GM19193 (cell line): ENCODE results near the gene STK17B.

Source experiments
- POLR2A ChIP-seq: IDR thresholded peaks from 4 replicates; pipeline ENCODE4 v1.6.1; 2011; ENCODE audit not compliant: insufficient read depth, insufficient read length; ENCODE audit errors: extremely low read depth

Gene STK17B

GRCh38 chr2:196171946-196172345 is 568 bp upstream of the STK17B start:
- no peak for TF ChIP-seq POLR2A

DNA sequence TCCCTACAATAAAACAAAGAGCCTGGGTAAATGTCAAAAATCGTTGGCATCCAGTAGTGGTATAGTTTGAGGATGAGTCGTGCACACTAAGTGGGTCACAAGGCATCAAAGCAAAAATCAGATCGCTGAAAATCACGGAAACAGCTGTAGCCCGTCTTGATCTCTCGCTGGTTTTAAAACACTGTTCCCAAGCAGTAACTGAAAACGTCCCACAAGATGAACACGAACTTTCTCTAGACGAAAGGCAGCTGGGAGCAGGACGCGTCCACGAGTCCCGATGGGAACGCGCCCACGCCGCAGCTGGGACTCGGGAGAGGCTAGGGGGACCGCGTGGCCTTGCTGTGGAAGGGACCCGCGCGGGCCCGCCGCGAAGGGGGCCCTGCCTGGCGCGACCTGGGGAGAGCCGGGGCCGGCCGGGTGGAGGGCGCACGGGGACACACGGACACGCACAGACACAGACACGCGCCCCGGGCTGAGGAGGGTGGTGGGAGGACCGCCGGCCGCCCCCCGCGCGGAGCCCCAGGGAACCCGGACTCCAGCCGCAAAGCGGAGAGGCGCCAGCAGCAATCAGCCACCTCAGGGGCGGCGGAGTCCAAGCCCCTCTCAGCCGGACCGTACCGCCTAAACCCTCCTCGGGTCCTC is 651 bp downstream of the STK17B start:
- TF ChIP-seq POLR2A, result no peak

DNA sequence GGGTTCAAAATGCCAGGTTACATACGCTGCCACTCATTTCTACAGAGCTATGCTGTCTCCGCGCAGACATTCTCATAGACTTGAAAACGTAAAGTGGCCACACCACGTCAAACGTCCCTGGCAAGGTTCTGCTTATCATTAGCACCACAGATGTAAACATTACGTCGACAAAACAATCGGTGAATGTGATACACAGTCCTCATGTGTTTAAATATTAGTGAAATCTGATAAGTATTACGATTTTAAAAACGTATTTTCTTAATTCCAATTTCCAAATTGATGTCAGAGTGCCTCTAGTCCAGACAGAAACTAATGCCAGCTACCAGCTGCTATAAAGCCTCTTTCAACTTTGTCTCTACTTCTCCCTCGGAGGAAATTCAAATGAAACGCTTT is 1.2 kb downstream of the STK17B start:
- TF ChIP-seq POLR2A, result no peak

- TF ChIP-seq POLR2A, result no peak
Observed at GRCh38 chr2:196169516-196169915, 1.9 kb downstream of the STK17B start.

DNA sequence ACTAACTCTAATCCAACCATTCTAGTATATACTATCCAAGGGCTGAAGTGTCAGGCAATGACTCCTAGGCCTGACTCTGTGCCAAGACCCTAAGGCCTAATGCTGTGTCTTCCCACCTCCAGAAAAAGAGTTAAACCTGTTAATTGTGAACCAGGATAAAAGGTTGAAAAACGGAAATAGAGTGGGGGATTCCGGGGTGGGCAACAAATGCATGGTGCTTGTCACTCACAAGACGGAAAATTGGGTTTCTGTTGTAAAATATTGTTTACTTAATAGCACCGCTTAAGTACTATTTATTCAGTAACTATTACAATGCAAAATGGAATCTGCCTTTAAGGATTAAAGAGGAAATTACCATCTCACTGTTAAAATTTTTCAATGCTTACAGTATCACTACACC is 3.2 kb downstream of the STK17B start:
- TF ChIP-seq POLR2A, result no peak

GRCh38 chr2:196167666-196168065 is 3.7 kb downstream of the STK17B start:
- no peak for TF ChIP-seq POLR2A

- TF ChIP-seq POLR2A, result no peak
Observed at GRCh38 chr2:196166876-196167275, 4.5 kb downstream of the STK17B start.

DNA sequence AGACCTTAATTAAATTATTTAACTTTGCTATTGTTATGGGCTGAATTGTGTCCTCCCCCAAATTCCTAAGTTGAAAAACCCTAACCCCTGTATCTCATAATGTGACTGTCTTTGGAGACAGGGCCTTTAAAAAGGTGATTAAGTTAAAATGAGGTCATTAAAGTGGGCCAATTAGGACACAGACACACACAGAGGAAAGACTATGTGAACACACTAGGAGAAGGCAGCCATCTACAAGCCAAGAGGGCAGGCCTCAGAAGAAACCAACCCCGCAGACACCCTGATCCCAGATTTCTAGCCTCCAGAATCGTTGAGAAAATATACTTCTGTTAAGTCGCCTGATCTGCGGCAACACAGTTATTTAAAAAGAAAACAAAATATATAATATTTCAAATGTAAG is 6.4 kb downstream of the STK17B start:
- no peak for TF ChIP-seq POLR2A

DNA sequence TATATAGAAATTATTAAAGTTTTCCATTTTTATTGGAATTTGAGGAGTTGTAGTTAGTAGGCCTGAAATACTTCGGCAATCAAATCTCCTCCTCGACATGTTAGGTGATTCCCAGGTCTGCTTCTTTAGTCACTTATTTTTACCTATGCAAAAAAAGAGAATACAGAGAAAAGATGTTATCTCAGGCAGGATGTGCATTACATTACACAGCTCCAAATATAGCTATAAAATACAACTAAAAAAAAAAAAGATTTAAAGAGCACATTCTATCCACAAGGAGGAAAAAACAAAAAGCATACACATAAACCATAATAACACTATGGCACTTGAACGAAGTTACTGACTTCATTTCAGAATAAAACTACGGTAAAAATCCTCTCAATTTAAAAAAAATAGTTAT is 8.1 kb downstream of the STK17B start:
- no peak for TF ChIP-seq POLR2A

GRCh38 chr2:196162586-196163175 is 8.7 kb downstream of the STK17B start:
- TF ChIP-seq POLR2A, result no peak

- TF ChIP-seq POLR2A, result no peak
Observed at GRCh38 chr2:196160946-196161345, 10.4 kb downstream of the STK17B start.

DNA sequence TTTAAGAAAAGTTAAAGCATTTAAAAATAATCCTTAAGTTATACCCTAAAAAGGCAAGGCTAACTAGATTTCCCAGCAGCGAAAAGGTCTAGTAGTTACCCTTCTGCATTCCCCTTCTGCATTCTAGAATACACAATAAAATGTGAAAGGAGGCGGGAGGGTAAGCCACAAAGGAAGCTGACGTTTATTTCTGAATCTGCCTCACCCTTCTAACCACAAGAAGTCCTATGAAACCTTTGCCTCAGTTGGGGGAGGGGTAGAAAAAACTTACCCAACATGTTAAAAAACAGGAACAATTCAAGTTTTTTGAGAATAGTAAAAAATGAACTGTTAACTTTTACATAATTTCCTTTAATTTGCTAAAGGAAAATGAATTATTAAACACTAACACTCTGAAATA is 11.3 kb downstream of the STK17B start:
- TF ChIP-seq POLR2A, result no peak

- no peak for TF ChIP-seq POLR2A
Observed at GRCh38 chr2:196159221-196159892, 12.0 kb downstream of the STK17B start.

GRCh38 chr2:196155575-196155974 is 15.8 kb downstream of the STK17B start:
- no peak for TF ChIP-seq POLR2A

DNA sequence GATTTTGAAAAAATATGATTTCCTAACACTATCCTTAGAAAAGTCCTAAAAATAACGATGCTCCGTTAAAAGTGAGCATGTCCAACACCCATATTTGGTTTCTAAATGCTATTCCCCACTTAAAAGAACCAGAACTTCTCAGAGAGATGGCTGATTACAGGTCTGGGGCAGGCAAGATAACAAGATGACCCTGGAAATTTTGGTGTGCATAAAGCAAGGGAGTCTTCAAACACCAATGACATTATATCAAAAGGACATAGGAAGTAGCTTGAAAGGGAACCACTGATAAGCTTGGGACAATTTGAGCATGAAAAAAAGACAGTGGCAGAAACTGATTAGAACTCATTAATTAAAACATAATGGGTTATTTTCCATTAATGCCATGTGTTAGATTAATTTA is 17.9 kb downstream of the STK17B start:
- no peak for TF ChIP-seq POLR2A

GRCh38 chr2:196149948-196150347 is 21.4 kb downstream of the STK17B start:
- TF ChIP-seq POLR2A, result no peak
